Tibial artery (tissue), 4 donors: Measurements from ENCODE around the gene TEX2.

Experiments used
- DNase-seq, 2 donors: peaks; one replicate each; pipeline ENCODE4 v3.0.0-alpha.2; 2019
- H3K27ac ChIP-seq, 2 donors: fragments of 200-600 bp; sonication (generic) in 1 of 2; 1 replicate in 1 of 2; 2 replicates in 1 of 2; pipeline ENCODE4 v1.5.1; 2018 to 2019; ENCODE audit warnings: mild to moderate bottlenecking in 1 of 2
- H3K27me3 ChIP-seq, 2 donors: fragments of 200-600 bp; sonication (generic) in 1 of 2; one replicate each; pipeline versions ENCODE4 v1.5.1 to v1.6.0; 2016 to 2019
- H3K36me3 ChIP-seq, 3 donors: fragments of 200-600 bp; sonication (generic) in 2 of 3; one replicate each; pipeline ENCODE4 v1.5.1; 2016 to 2019; ENCODE audit warnings: mild to moderate bottlenecking in 2 of 3
- H3K4me1 ChIP-seq, 4 donors: fragments of 200-600 bp; sonication (generic) in 2 of 4; 1 replicate in 3 of 4; 2 replicates in 1 of 4; pipeline ENCODE4 v1.5.1; 2016 to 2019
- H3K4me3 ChIP-seq, 2 donors: fragments of 200-600 bp; sonication (generic) in 1 of 2; 1 replicate in 1 of 2; 2 replicates in 1 of 2; pipeline ENCODE4 v1.5.1; 2018 to 2019; ENCODE audit warnings: mild to moderate bottlenecking in 2 of 2
- H3K9me3 ChIP-seq, 3 donors: fragments of 200-600 bp; sonication (generic) in 1 of 3; one replicate each; pipeline ENCODE4 v1.5.1; 2016 to 2019
- CTCF ChIP-seq, 2 experiments: fragments of 200-600 bp in 1 of 2; fragments of 450-650 bp in 1 of 2; IDR thresholded peaks; one replicate each; pipeline ENCODE4 v1.5.1; 2017 to 2019; ENCODE audit warnings: antibody characterized with exemption in 2 of 2, mild to moderate bottlenecking in 1 of 2, moderate library complexity in 1 of 2
- intact Hi-C: fragments of 100-400 bp; cut with DNase I; formaldehyde crosslinking; loops from one replicate; pipeline ENCODE4 v1.15.0; 2023; ENCODE audit warnings: low total_unique reads

Gene TEX2

GRCh38 chr17:64115043-64115698 lies 147.9 kb downstream of the TEX2 start:
- intact Hi-C loops: no loop called here
- no peak for TF ChIP-seq CTCF (IDR thresholded peaks at IDR 0.05)
- no peak overlapping the region for H3K4me3 ChIP-seq
- DNase-seq: no peak
- H3K4me1 ChIP-seq: peaks cover 0 to 27% (median 19%) of the 10 kb centered on the region in 4 donors
- no peaks in the 10 kb centered on the region for H3K9me3 ChIP-seq
- no peak overlapping the region for H3K27ac ChIP-seq
- no peaks in the 10 kb centered on the region for H3K27me3 ChIP-seq
- no peaks in the 10 kb centered on the region for H3K36me3 ChIP-seq

GRCh38 chr17:64113006-64113405 lies 150.1 kb downstream of the TEX2 start:
- Histone ChIP-seq H3K9me3 (no peaks in the 10 kb centered on the region), H3K27ac (no peak overlapping the region), H3K27me3 (no peaks in the 10 kb centered on the region), H3K4me1 (peaks cover 0 to 21% (median 13%) of the 10 kb centered on the region in 4 donors), H3K36me3 (no peaks in the 10 kb centered on the region), H3K4me3 (no peak overlapping the region)
- intact Hi-C loops: no loop called here
- DNase-seq: no peak
- TF ChIP-seq CTCF (IDR thresholded peaks at IDR 0.05): no peak

- no peak for DNase-seq
- no peaks in the 10 kb centered on the region for H3K27me3 ChIP-seq
- no peaks in the 10 kb centered on the region for H3K9me3 ChIP-seq
- peaks cover 0 to 20% (median 10%) of the 10 kb centered on the region in 4 donors for H3K4me1 ChIP-seq
- intact Hi-C loops: no loop called here
- TF ChIP-seq CTCF (IDR thresholded peaks at IDR 0.05): no peak
- H3K4me3 ChIP-seq: no peak overlapping the region
- H3K27ac ChIP-seq: no peak overlapping the region
- no peaks in the 10 kb centered on the region for H3K36me3 ChIP-seq
Observed at GRCh38 chr17:64111831-64112230, 151.2 kb downstream of the TEX2 start.

GRCh38 chr17:64110379-64111152 lies 152.5 kb downstream of the TEX2 start:
- Histone ChIP-seq H3K4me1 (peaks cover 0 to 28% (median 13%) of the 10 kb centered on the region in 4 donors), H3K27me3 (no peaks in the 10 kb centered on the region), H3K9me3 (no peaks in the 10 kb centered on the region), H3K4me3 (no peak overlapping the region), H3K27ac (no peak overlapping the region), H3K36me3 (no peaks in the 10 kb centered on the region)
- TF ChIP-seq CTCF (IDR thresholded peaks at IDR 0.05): no peak
- intact Hi-C loops: no loop called here
- DNase-seq: no peak

- Histone ChIP-seq H3K9me3 (no peaks in the 10 kb centered on the region), H3K4me3 (no peak overlapping the region), H3K4me1 (peaks cover 0 to 20% (median 8%) of the 10 kb centered on the region in 4 donors), H3K27ac (no peak overlapping the region), H3K36me3 (no peaks in the 10 kb centered on the region), H3K27me3 (no peaks in the 10 kb centered on the region)
- DNase-seq: no peak
- intact Hi-C loops: no loop called here
- no peak for TF ChIP-seq CTCF (IDR thresholded peaks at IDR 0.05)
Observed at GRCh38 chr17:64109400-64109799, 153.7 kb downstream of the TEX2 start.
